Activated gamma-delta T cell treated with Interleukin-2 at 50 U/mL for 16 hours (primary cell): ENCODE measurements around the gene OASL.
A peak's percentile ranks its signal among the peaks of the same experiment; 100 is the strongest.

Experiments used
- DNase-seq: peaks from one replicate; pipeline ENCODE4 v3.0.0-alpha.2; 2020

OASL gene

GRCh38 chr12:120988234-120988633 lies 50.8 kb downstream of the OASL start:
- no peak for DNase-seq

GRCh38 chr12:120984351-120984898 lies 54.6 kb downstream of the OASL start:
- DNase-seq, result no peak

DNA sequence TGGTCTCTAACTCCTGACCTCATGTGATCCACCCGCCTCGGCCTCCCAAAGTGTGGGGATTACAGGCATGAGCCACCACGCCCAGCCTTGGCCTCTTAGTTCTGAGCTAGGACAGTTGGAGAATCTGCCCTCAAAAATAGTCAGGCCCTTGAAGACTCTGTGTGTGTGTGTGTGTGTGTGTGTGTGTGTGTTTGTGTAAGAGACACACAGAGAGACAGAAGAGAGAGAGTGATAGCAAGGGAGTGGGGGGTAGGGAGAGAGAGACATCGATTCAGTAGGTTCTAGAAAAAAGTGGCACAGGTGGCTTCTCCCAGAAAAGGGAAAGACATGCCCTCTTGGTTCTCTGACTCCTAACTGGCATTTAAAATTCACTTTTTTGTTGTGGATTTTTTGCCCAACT lies 55.3 kb downstream of the OASL start:
- DNase-seq, result no peak

- no peak for DNase-seq
Measured at GRCh38 chr12:120982659-120983058, 56.4 kb downstream of the OASL start.

DNA sequence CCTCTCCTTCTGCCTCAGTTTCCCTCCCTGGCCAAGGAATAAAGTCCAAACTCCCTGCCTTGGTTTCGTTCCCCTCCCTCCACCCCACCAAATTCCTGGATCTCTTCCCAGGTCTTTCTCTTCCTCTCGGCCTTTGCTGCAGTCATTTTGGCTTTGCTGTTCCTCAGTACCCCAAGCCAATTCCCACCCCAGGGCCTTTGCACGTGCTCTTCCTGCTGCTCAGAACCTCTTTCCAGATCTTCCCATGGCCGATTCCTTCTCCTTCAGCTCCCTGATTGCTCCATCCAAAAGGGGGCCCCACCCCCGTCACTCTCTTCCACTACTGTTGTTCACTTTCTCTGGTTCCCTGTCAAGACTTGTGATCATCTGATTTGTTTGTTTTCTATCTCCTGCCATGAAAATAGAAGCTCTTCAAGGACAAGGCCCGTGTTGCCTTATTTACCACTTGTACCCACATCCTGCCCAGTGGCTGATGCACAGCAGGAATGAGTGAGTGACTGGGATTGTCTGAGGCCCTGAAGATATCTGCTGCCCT lies 57.6 kb downstream of the OASL start:
- no peak for DNase-seq

DNA sequence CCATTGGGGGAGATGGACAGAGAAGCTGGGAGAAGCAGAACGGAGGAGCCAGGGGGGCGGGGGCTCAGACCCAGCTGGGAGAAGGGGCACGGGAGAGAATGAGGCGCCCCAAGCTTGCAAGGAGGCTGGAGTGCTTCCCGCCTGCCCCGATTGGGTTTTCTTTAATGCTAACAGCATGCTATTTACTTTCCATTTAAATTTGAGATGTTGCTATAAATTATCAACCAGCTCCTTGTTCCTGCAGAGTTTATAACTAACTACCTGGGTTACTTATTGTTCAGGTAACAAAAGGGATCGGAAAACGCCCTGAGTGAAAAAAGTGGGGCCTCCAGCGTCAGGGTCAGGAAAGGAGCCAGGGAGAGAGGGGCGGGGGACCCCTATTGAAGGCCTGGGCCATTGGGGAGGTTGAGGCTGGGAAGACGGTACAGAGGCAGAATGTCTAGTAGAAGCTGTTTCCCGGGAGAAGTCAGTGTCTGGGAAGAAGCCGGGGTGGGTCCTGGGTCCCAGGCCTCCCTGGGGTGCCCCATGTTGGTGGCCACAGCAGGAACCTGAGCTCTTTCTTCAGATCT lies 58.2 kb downstream of the OASL start:
- DNase-seq, result no peak

- DNase-seq, result no peak
Measured at GRCh38 chr12:120979862-120980696, 59.0 kb downstream of the OASL start.

DNA sequence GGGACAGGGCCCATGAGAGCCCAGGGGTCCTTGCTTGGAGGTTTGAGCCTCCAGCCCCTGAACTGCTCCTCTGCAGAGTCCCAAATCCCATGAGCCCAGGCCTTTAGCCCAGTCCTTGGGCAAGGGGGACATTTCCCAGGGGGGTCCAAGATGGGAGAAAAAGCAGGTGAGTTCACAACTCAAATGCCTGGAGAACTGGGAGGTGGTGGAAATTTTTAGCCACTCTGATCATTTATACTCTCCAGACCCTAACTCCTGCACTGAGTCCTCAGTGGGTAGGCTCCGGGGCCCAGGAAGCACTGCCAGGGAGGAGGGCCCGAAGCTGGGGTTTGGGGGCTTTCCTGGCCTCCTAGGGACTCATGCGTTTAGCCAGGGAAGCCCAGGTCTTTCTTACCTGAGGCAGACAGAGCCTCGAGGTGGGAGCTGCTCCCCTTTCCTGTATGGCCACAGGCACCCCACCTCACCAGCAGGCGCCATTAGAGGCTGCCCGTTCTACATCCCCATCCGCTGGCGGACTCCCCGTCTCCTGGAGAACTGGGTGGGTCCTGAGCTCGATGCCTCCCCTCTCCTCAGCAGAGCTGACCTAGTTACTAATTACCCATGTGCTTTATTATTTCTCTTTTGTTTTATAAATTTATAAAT lies 59.7 kb downstream of the OASL start:
- no peak for DNase-seq

DNA sequence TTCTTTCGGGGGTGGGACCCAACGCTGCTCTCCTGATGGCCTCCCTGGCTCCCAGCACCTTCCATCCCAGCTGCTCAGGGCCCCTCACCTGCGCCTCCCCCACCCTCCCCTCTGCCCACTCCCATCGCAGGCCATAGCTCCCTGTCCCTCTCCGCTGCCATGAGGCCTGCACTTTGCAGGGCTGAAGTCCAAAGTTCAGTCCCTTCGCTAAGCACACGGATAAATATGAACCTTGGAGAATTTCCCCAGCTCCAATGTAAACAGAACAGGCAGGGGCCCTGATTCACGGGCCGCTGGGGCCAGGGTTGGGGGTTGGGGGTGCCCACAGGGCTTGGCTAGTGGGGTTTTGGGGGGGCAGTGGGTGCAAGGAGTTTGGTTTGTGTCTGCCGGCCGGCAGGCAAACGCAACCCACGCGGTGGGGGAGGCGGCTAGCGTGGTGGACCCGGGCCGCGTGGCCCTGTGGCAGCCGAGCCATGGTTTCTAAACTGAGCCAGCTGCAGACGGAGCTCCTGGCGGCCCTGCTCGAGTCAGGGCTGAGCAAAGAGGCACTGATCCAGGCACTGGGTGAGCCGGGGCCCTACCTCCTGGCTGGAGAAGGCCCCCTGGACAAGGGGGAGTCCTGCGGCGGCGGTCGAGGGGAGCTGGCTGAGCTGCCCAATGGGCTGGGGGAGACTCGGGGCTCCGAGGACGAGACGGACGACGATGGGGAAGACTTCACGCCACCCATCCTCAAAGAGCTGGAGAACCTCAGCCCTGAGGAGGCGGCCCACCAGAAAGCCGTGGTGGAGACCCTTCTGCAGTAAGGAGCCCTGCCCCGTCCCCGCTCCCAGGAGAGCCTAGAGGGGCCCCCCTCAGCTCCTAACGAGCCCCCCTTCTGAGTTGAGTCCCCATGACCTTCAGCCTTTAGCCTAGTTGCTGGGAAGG lies 60.5 kb downstream of the OASL start, which contains the start of gene HNF1A:
Gene HNF1A (plus strand): TSS at position 248 of the 924 bp plus-strand sequence. CDS start 226 bp downstream, at position 474.
- no peak for DNase-seq

- no peak for DNase-seq
Measured at GRCh38 chr12:120977531-120978295, 61.3 kb downstream of the OASL start.

DNA sequence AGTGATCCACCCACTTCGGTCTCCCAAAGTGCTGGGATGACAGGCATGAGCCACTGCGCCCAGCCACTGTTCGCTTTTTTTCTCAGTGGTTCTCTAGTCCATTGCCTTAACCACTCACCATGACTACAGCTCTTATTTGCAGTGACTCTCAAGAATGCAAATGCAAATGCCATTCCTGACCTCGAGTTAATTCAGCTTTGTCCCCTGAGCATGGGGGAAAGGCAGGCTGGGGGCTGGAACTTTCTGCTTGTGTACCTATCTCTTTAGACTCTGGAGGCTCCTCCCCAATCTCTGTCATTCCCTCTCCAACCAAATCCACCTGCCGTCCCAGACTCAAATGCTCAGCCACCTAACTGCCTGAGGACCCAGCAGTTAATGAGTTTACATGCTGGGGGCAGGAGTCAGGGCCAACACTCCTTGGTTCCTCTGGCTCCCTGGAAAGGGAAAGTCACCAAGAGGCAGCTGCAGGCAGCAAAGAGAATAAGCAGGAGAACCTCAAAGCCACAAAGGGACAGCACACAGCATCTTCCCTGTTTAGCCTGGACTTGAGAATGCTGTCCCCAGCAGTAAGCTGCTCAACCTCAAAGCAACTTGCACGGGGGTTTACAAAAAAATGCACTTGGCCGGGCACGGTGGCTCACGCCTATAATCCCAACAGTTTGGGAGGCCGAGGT lies 66.0 kb downstream of the OASL start:
- no peak for DNase-seq

- DNase-seq, result peak; percentile 29
Measured at GRCh38 chr12:120971299-120972180, 67.5 kb downstream of the OASL start.

- no peak for DNase-seq
Measured at GRCh38 chr12:120970310-120970709, 68.7 kb downstream of the OASL start.
